Liver (tissue), 9 donors: ENCODE measurements around the gene PAPPA. TPM values are rescaled to one million over a fixed set of nuclear protein-coding genes. Genes with fewer than 3 reads are reported as not detected.

Source experiments
- DNase-seq: peaks from one replicate; pipeline ENCODE4 v3.0.0-alpha.2; 2017; ENCODE audit warnings: low spot score
- H3K27ac ChIP-seq, 2 donors: one replicate each; pipeline ENCODE4 v1.7.0; 2013; ENCODE audit warnings: inconsistent platforms in 2 of 2, low read length in 2 of 2, control low read depth in 1 of 2, low read depth in 1 of 2, mild to moderate bottlenecking in 1 of 2
- H3K27me3 ChIP-seq, 4 donors: one replicate each; pipeline versions ENCODE4 v1.6.1 to v1.7.0; 2013; ENCODE audit warnings: low read length in 3 of 4, inconsistent platforms in 1 of 4, mild to moderate bottlenecking in 1 of 4, moderate library complexity in 1 of 4; ENCODE audit not compliant: control insufficient read depth in 4 of 4, insufficient read depth in 4 of 4
- H3K36me3 ChIP-seq, 4 donors: one replicate each; pipeline versions ENCODE4 v1.6.1 to v1.7.0; 2013; ENCODE audit warnings: low read length in 3 of 4, mild to moderate bottlenecking in 3 of 4, low read depth in 1 of 4, moderate library complexity in 1 of 4; ENCODE audit not compliant: control insufficient read depth in 4 of 4, insufficient read depth in 3 of 4
- H3K4me1 ChIP-seq, 4 donors: one replicate each; pipeline versions ENCODE4 v1.6.1 to v1.7.0; 2013; ENCODE audit warnings: low read length in 3 of 4, mild to moderate bottlenecking in 3 of 4, moderate library complexity in 1 of 4; ENCODE audit not compliant: control insufficient read depth in 4 of 4, insufficient read depth in 4 of 4
- H3K4me3 ChIP-seq, 3 donors: one replicate each; pipeline versions ENCODE4 v1.6.1 to v1.7.0; 2013; ENCODE audit warnings: low read length in 3 of 3, control low read depth in 1 of 3, low read depth in 1 of 3, mild to moderate bottlenecking in 1 of 3
- H3K9ac ChIP-seq, 2 donors: one replicate each; pipeline ENCODE4 v1.7.0; 2013; ENCODE audit warnings: low read length in 2 of 2, mild to moderate bottlenecking in 2 of 2, moderate library complexity in 2 of 2, control low read depth in 1 of 2, low read depth in 1 of 2
- H3K9me3 ChIP-seq, 4 donors: one replicate each; pipeline versions ENCODE4 v1.6.1 to v1.7.0; 2013; ENCODE audit warnings: low read length in 3 of 4; ENCODE audit not compliant: control insufficient read depth in 4 of 4
- ATF3 ChIP-seq: IDR thresholded peaks from 2 replicates; pipeline ENCODE4 v1.6.1; 2016; ENCODE audit warnings: antibody characterized with exemption
- EGR1 ChIP-seq, 2 donors: IDR thresholded peaks; 2 replicates each; pipeline ENCODE4 v1.6.1; 2016 to 2018; ENCODE audit warnings: antibody characterized with exemption in 2 of 2, low read depth in 2 of 2
- FOXA1 ChIP-seq: IDR thresholded peaks from 2 replicates; pipeline ENCODE4 v1.6.1; 2016; ENCODE audit warnings: antibody characterized with exemption
- FOXA2 ChIP-seq: IDR thresholded peaks from 2 replicates; pipeline ENCODE4 v1.6.1; 2016; ENCODE audit warnings: antibody characterized with exemption
- GABPA ChIP-seq, 2 donors: IDR thresholded peaks in 1 of 2; conservative IDR thresholded peaks in 1 of 2; 2 replicates each; pipeline ENCODE4 v1.6.1; 2016; ENCODE audit warnings: antibody characterized with exemption in 2 of 2, mild to moderate bottlenecking in 1 of 2, moderate library complexity in 1 of 2
- HNF4A ChIP-seq, 2 donors: conservative IDR thresholded peaks; 2 replicates each; pipeline ENCODE4 v1.6.1; 2016; ENCODE audit warnings: antibody characterized with exemption in 2 of 2, mild to moderate bottlenecking in 2 of 2
- HNF4G ChIP-seq: IDR thresholded peaks from 2 replicates; pipeline ENCODE4 v1.6.1; 2016; ENCODE audit warnings: antibody characterized with exemption
- JUND ChIP-seq, 2 donors: IDR thresholded peaks; 2 replicates each; pipeline ENCODE4 v1.6.1; 2016; ENCODE audit warnings: antibody characterized with exemption in 2 of 2
- NR2F2 ChIP-seq: IDR thresholded peaks from 2 replicates; pipeline ENCODE4 v1.6.1; 2016; ENCODE audit warnings: antibody characterized with exemption
- RAD21 ChIP-seq, 2 donors: IDR thresholded peaks; 2 replicates each; pipeline ENCODE4 v1.6.1; 2016; ENCODE audit warnings: antibody characterized with exemption in 2 of 2, mild to moderate bottlenecking in 2 of 2
- REST ChIP-seq: IDR thresholded peaks from 2 replicates; pipeline ENCODE4 v1.6.1; 2016; ENCODE audit warnings: antibody characterized with exemption, mild to moderate bottlenecking
- RXRA ChIP-seq, 2 donors: IDR thresholded peaks; 2 replicates each; pipeline ENCODE4 v1.6.1; 2017 to 2018; ENCODE audit warnings: antibody characterized with exemption in 2 of 2, mild to moderate bottlenecking in 1 of 2
- SP1 ChIP-seq: IDR thresholded peaks from 2 replicates; pipeline ENCODE4 v1.6.1; 2018; ENCODE audit warnings: antibody characterized with exemption, mild to moderate bottlenecking
- TAF1 ChIP-seq: conservative IDR thresholded peaks from 2 replicates; pipeline ENCODE4 v1.6.1; 2016; ENCODE audit warnings: antibody characterized with exemption, mild to moderate bottlenecking
- YY1 ChIP-seq: IDR thresholded peaks from 2 replicates; pipeline ENCODE4 v1.6.1; 2016; ENCODE audit warnings: antibody characterized with exemption, mild to moderate bottlenecking
- ZBTB33 ChIP-seq: IDR thresholded peaks from 2 replicates; pipeline ENCODE4 v1.6.1; 2016; ENCODE audit warnings: antibody characterized with exemption
- WGBS: extraction: QIAGEN DNeasy Blood & Tissue Kit; methylation state at CpG from one replicate; pipeline ENCODE4 v1.1.7; 2013; 5-methylcytosine and 5-hydroxymethylcytosine counted together
- polyA plus RNA-seq, 2 donors: library from polyadenylated mRNA; stranded (reverse) in 1 of 2; unstranded in 1 of 2; fragments of 200-250 nt in 1 of 2; fragments of >200 nt in 1 of 2; fragmentation: Nextera tagmentation in 1 of 2; extraction: Ambion mirVana in 1 of 2; gene quantifications; one replicate each; pipeline versions ENCODE4 v1.2.1 to v1.2.3, GENCODE V29; 2013 to 2015
- total RNA-seq, 2 donors: library from RNA; depleted of rRNA; stranded (reverse); fragments of >200 nt; gene quantifications; one replicate each; pipeline ENCODE4 v1.2.3, GENCODE V29; 2014
- TF ChIP-seq, protein P1 (sequence below): IDR thresholded peaks from 2 replicates; pipeline ENCODE4 v1.6.1; 2016; ENCODE audit warnings: antibody characterized with exemption
- TF ChIP-seq, protein P2 (sequence below): fragments of 150-350 bp; IDR thresholded peaks from 2 replicates; pipeline ENCODE4 v1.5.1; 2017; ENCODE audit warnings: improper control_type of control experiment, low read depth, low read length; ENCODE audit not compliant: missing input control
- donor health status: healthy.
- donor health status: healthy.
- donor health status: healthy.
- donor health status: healthy.
- donor health status: healthy.

Gene PAPPA
- total and polyA plus RNA-seq, 4 donors = 0.03 to 0.33 (median 0.20) TPM

DNA sequence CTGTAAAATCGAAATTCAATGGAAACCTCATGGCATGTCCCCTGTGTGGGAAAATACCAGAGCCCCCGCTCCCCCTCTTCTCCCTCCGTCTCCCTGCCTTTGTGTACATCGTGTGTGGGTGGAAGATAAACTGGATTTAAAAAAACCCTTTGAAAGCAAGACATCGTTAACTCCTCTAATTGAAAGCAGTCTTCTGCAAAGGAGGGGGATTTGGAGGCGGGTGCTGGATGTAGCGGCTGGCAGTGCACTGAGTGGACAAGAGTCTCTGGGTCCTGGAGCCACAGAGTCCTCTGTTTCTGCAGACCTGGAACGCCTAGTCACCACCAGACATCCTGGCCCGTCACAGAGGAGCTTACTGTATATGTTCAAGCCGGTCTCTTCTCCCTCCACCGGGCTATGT lies 169.4 kb downstream of the PAPPA start:
- H3K36me3 ChIP-seq = no peaks in the 10 kb centered on the region
- H3K27ac ChIP-seq = no peak overlapping the region
- H3K4me1 ChIP-seq = no peaks in the 10 kb centered on the region
- H3K27me3 ChIP-seq = no peaks in the 10 kb centered on the region
- TF ChIP-seq SP1 (no peak), TAF1 (no peak), YY1 (no peak), NR2F2 (no peak), HNF4A (conservative IDR thresholded peaks at IDR 0.05) (no peak), FOXA1 (no peak), RAD21 (IDR thresholded peaks at IDR 0.05) (no peak), HNF4G (no peak), ZBTB33 (no peak), GABPA (IDR thresholded peaks at IDR 0.05 in 1 of 2, conservative IDR thresholded peaks at IDR 0.05 in 1 of 2) (no peak), RXRA (IDR thresholded peaks at IDR 0.05) (no peak), JUND (IDR thresholded peaks at IDR 0.05) (no peak), EGR1 (IDR thresholded peaks at IDR 0.05; ENCODE audit: low read depth in 2 of 2) (no peak), ATF3 (no peak)
- TF ChIP-seq, protein P1, sequence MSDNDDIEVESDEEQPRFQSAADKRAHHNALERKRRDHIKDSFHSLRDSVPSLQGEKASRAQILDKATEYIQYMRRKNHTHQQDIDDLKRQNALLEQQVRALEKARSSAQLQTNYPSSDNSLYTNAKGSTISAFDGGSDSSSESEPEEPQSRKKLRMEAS = no peak
- TF ChIP-seq, protein P2, sequence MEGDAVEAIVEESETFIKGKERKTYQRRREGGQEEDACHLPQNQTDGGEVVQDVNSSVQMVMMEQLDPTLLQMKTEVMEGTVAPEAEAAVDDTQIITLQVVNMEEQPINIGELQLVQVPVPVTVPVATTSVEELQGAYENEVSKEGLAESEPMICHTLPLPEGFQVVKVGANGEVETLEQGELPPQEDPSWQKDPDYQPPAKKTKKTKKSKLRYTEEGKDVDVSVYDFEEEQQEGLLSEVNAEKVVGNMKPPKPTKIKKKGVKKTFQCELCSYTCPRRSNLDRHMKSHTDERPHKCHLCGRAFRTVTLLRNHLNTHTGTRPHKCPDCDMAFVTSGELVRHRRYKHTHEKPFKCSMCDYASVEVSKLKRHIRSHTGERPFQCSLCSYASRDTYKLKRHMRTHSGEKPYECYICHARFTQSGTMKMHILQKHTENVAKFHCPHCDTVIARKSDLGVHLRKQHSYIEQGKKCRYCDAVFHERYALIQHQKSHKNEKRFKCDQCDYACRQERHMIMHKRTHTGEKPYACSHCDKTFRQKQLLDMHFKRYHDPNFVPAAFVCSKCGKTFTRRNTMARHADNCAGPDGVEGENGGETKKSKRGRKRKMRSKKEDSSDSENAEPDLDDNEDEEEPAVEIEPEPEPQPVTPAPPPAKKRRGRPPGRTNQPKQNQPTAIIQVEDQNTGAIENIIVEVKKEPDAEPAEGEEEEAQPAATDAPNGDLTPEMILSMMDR = no peak
- no peak overlapping the region for H3K4me3 ChIP-seq
- no peaks in the 10 kb centered on the region for H3K9me3 ChIP-seq
- no peak overlapping the region for H3K9ac ChIP-seq
- 73% methylated on average over 11 of the region's 11 CpGs for WGBS
- DNase-seq = no peak

- no peak overlapping the region for H3K27ac ChIP-seq
- H3K36me3 ChIP-seq = no peaks in the 10 kb centered on the region
- no peak for TF ChIP-seq ATF3
- TF ChIP-seq NR2F2 = no peak
- TF ChIP-seq, protein P2 = no peak
- no peak for TF ChIP-seq YY1
- TF ChIP-seq JUND (IDR thresholded peaks at IDR 0.05) = no peak
- TF ChIP-seq ZBTB33 = no peak
- TF ChIP-seq EGR1 (IDR thresholded peaks at IDR 0.05; ENCODE audit: low read depth in 2 of 2) = no peak
- TF ChIP-seq HNF4A (conservative IDR thresholded peaks at IDR 0.05) = no peak
- no peak for TF ChIP-seq RXRA (IDR thresholded peaks at IDR 0.05)
- TF ChIP-seq SP1 = no peak
- no peak for TF ChIP-seq HNF4G
- TF ChIP-seq GABPA (IDR thresholded peaks at IDR 0.05 in 1 of 2, conservative IDR thresholded peaks at IDR 0.05 in 1 of 2) = no peak
- TF ChIP-seq, protein P1 = no peak
- TF ChIP-seq RAD21 (IDR thresholded peaks at IDR 0.05) = no peak
- TF ChIP-seq FOXA2 = no peak
- TF ChIP-seq REST = no peak
- no peak for TF ChIP-seq FOXA1
- no peak for TF ChIP-seq TAF1
Measured at GRCh38 chr9:116323571-116323970, 170.0 kb downstream of the PAPPA start.

More at GRCh38 chr9:116323571-116323970, 170.0 kb downstream of the PAPPA start:
- DNase-seq = no peak
- H3K4me1 ChIP-seq = no peaks in the 10 kb centered on the region
- H3K4me3 ChIP-seq = no peak overlapping the region
- no peak overlapping the region for H3K9ac ChIP-seq
- H3K9me3 ChIP-seq = no peaks in the 10 kb centered on the region
- H3K27me3 ChIP-seq = no peaks in the 10 kb centered on the region
